ENCODE results near the gene ALDOC. TPM values are rescaled to one million over a fixed set of nuclear protein-coding genes. Genes with fewer than 3 reads are reported as not detected.

ALDOC gene
- total and polyA plus RNA-seq, 4 donors, result 15.4 to 30.4 (median 24.6) TPM

GRCh38 chr17:28571361-28572122 is 5.2 kb downstream of the ALDOC start, which contains the start of gene PIGS:
Gene PIGS (minus strand): TSS chr17:28571524. CDS start chr17:28571496, 28 bp downstream.
- ATAC-seq (ENCODE audit: low FRiP score) (peak; percentile 98), DNase-seq (peak; percentile 97 to 98)
- Histone ChIP-seq H3K9me3 (ENCODE audit: control insufficient read depth, low read length) (no peaks in the 10 kb centered on the region), H3K4me3 (ENCODE audit: low read length in 2 of 2) (peak within 1 kb of the TSS; percentile 83 to 85), H3K36me3 (ENCODE audit: control insufficient read depth in 1 of 2, insufficient read depth in 2 of 2, low read length in 1 of 2) (no peaks in the 10 kb centered on the region), H3K27ac (ENCODE audit: low read depth in 1 of 2, low read length in 2 of 2) (peak within 1 kb of the TSS; percentile 37 to 39), H3K27me3 (ENCODE audit: control insufficient read depth in 1 of 2, insufficient read depth in 2 of 2, low read length in 1 of 2) (no peaks in the 10 kb centered on the region), H3K4me1 (ENCODE audit: control insufficient read depth in 1 of 2, insufficient read depth in 2 of 2, low read length in 2 of 2) (no peaks in the 10 kb centered on the region)
- 0 to 1% methylated on average over 47 to 49 of the region's 49 CpGs for WGBS, 2 donors
- intact Hi-C loops (cut with DNase I), result no loop called here

- intact Hi-C loops (cut with DNase I), result no loop called here
- DNase-seq (peak in 1 of 2 donors; percentile 76), ATAC-seq (ENCODE audit: low FRiP score) (peak; percentile 57)
- no peaks in the 10 kb centered on the region for H3K27me3 ChIP-seq (ENCODE audit: control insufficient read depth in 1 of 2, insufficient read depth in 2 of 2, low read length in 1 of 2)
- H3K9me3 ChIP-seq (ENCODE audit: control insufficient read depth, low read length), result no peaks in the 10 kb centered on the region
- H3K36me3 ChIP-seq (ENCODE audit: control insufficient read depth in 1 of 2, insufficient read depth in 2 of 2, low read length in 1 of 2), result no peaks in the 10 kb centered on the region
- H3K4me3 ChIP-seq (ENCODE audit: low read length in 2 of 2), result peak overlapping the region; percentile 62 to 85
- H3K4me1 ChIP-seq (ENCODE audit: control insufficient read depth in 1 of 2, insufficient read depth in 2 of 2, low read length in 2 of 2), result no peaks in the 10 kb centered on the region
- H3K27ac ChIP-seq (ENCODE audit: low read depth in 1 of 2, low read length in 2 of 2), result peak overlapping the region; percentile 30 to 37
- WGBS, 2 donors, result 1% methylated on average over 38 to 39 of the region's 39 CpGs
Observed at GRCh38 chr17:28570716-28571360, 5.9 kb downstream of the ALDOC start.

GRCh38 chr17:28569446-28569845 is 7.2 kb downstream of the ALDOC start:
- H3K4me1 ChIP-seq (ENCODE audit: control insufficient read depth in 1 of 2, insufficient read depth in 2 of 2, low read length in 2 of 2), result no peaks in the 10 kb centered on the region
- H3K27me3 ChIP-seq (ENCODE audit: control insufficient read depth in 1 of 2, insufficient read depth in 2 of 2, low read length in 1 of 2), result no peaks in the 10 kb centered on the region
- H3K9me3 ChIP-seq (ENCODE audit: control insufficient read depth, low read length), result no peaks in the 10 kb centered on the region
- intact Hi-C loops (cut with DNase I), result no loop called here
- no peak overlapping the region for H3K4me3 ChIP-seq (ENCODE audit: low read length in 2 of 2)
- DNase-seq, result no peak
- no peaks in the 10 kb centered on the region for H3K36me3 ChIP-seq (ENCODE audit: control insufficient read depth in 1 of 2, insufficient read depth in 2 of 2, low read length in 1 of 2)
- 92 to 100% methylated on average over 1 of the region's 1 CpG for WGBS, 2 donors
- no peak overlapping the region for H3K27ac ChIP-seq (ENCODE audit: low read depth in 1 of 2, low read length in 2 of 2)
- ATAC-seq (ENCODE audit: low FRiP score), result no peak

DNA sequence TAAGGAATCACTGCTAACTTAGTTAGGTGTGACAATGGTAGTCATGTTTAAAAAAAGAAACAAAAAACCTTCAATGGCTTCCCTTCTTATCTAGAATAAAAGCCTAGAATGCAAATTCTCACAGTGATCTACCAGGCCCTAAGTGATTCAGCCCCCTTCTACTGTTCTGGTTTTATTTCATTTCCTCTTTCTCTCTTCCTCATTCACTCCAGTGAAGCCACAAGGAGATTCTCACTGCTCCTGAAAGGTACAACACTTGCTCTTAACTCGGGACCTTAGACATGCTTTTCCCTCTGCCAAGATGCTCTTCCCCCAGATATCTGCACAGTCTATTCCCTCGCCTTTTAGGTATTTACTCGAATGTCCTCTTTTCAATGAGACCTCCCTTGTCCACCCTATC is 9.1 kb downstream of the ALDOC start:
- H3K4me1 ChIP-seq (ENCODE audit: control insufficient read depth in 1 of 2, insufficient read depth in 2 of 2, low read length in 2 of 2), result no peaks in the 10 kb centered on the region
- ATAC-seq (ENCODE audit: low FRiP score) (no peak), DNase-seq (no peak)
- intact Hi-C loops (cut with DNase I), result no loop called here
- no peaks in the 10 kb centered on the region for H3K36me3 ChIP-seq (ENCODE audit: control insufficient read depth in 1 of 2, insufficient read depth in 2 of 2, low read length in 1 of 2)
- 89 to 90% methylated on average over 3 of the region's 3 CpGs for WGBS, 2 donors
- no peaks in the 10 kb centered on the region for H3K27me3 ChIP-seq (ENCODE audit: control insufficient read depth in 1 of 2, insufficient read depth in 2 of 2, low read length in 1 of 2)
- H3K9me3 ChIP-seq (ENCODE audit: control insufficient read depth, low read length), result no peaks in the 10 kb centered on the region
- no peak overlapping the region for H3K4me3 ChIP-seq (ENCODE audit: low read length in 2 of 2)
- H3K27ac ChIP-seq (ENCODE audit: low read depth in 1 of 2, low read length in 2 of 2), result no peak overlapping the region

GRCh38 chr17:28563475-28563874 is 13.2 kb downstream of the ALDOC start:
- DNase-seq (peak in 1 of 2 donors; percentile 27), ATAC-seq (ENCODE audit: low FRiP score) (no peak)
- H3K27ac ChIP-seq (ENCODE audit: low read depth in 1 of 2, low read length in 2 of 2), result no peak overlapping the region
- WGBS, 2 donors, result 71 to 77% methylated on average over 3 of the region's 3 CpGs
- no peaks in the 10 kb centered on the region for H3K9me3 ChIP-seq (ENCODE audit: control insufficient read depth, low read length)
- no peaks in the 10 kb centered on the region for H3K27me3 ChIP-seq (ENCODE audit: control insufficient read depth in 1 of 2, insufficient read depth in 2 of 2, low read length in 1 of 2)
- H3K4me3 ChIP-seq (ENCODE audit: low read length in 2 of 2), result no peak overlapping the region
- no peaks in the 10 kb centered on the region for H3K4me1 ChIP-seq (ENCODE audit: control insufficient read depth in 1 of 2, insufficient read depth in 2 of 2, low read length in 2 of 2)
- H3K36me3 ChIP-seq (ENCODE audit: control insufficient read depth in 1 of 2, insufficient read depth in 2 of 2, low read length in 1 of 2), result peaks cover 4% of the 10 kb centered on the region in 2 donors
- intact Hi-C loops (cut with DNase I), result no loop called here

DNA sequence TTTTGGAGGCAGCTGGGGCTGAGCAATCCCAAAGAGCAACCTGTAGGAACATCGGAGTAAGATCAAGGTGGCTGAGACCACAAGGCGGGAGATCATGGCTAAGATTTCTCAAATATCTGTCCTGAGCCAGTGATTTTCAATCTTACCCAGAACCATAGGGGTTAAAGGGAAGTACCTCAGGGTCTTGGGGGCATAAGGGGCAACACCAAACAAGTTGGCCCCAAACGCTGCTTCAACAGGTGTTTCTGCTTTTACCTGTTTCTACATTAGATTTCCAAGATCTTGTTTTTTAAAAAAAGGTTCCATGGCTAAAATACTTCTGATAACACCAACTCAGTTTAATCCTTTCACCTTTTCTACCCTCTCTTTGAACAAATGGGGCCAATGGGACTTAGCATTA is 21.7 kb downstream of the ALDOC start:
- H3K36me3 ChIP-seq (ENCODE audit: control insufficient read depth in 1 of 2, insufficient read depth in 2 of 2, low read length in 1 of 2), result peaks cover 4 to 6% of the 10 kb centered on the region in 2 donors

DNA sequence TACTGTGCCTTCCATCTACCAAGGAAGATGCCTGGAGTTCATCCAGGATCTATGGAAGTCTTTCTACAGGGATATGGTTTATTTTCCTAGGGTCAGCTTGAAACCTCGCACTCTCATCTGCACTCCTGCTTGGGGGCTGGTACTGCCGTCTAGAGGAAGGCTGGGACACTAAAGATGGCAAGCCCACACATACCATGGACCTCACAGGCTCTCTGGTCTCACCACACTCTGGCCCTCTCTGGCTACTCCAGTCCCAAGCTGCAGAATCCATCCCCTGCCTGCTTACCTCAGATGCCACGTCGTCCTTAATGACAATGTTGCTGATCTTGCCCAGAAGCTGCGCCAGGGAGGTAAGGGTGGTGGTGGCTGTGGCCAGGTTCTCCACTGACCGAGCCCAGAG is 22.1 kb downstream of the ALDOC start:
- Histone ChIP-seq H3K4me3 (ENCODE audit: low read length in 2 of 2) (no peak overlapping the region), H3K36me3 (ENCODE audit: control insufficient read depth in 1 of 2, insufficient read depth in 2 of 2, low read length in 1 of 2) (peaks cover 1 to 6% of the 10 kb centered on the region in 2 donors), H3K9me3 (ENCODE audit: control insufficient read depth, low read length) (no peaks in the 10 kb centered on the region), H3K27me3 (ENCODE audit: control insufficient read depth in 1 of 2, insufficient read depth in 2 of 2, low read length in 1 of 2) (no peaks in the 10 kb centered on the region), H3K4me1 (ENCODE audit: control insufficient read depth in 1 of 2, insufficient read depth in 2 of 2, low read length in 2 of 2) (no peaks in the 10 kb centered on the region), H3K27ac (ENCODE audit: low read depth in 1 of 2, low read length in 2 of 2) (no peak overlapping the region)
- intact Hi-C loops (cut with DNase I), result loop anchor here in 1 of 2 donors (5.0 kb wide), 1 partner anchor 43 kb away; the partner anchor contains the start of gene SPAG5
- 78 to 85% methylated on average over 6 of the region's 6 CpGs for WGBS, 2 donors
- DNase-seq, result no peak
- ATAC-seq (ENCODE audit: low FRiP score), result no peak

More for the DNA sequence above, 21.7 kb downstream of the ALDOC start:
- intact Hi-C loops (cut with DNase I), result no loop called here
- WGBS, 2 donors, result 96 to 98% methylated on average over 3 of the region's 3 CpGs
- no peak for DNase-seq
- H3K9me3 ChIP-seq (ENCODE audit: control insufficient read depth, low read length), result no peaks in the 10 kb centered on the region
- no peaks in the 10 kb centered on the region for H3K27me3 ChIP-seq (ENCODE audit: control insufficient read depth in 1 of 2, insufficient read depth in 2 of 2, low read length in 1 of 2)
- no peaks in the 10 kb centered on the region for H3K4me1 ChIP-seq (ENCODE audit: control insufficient read depth in 1 of 2, insufficient read depth in 2 of 2, low read length in 2 of 2)
- H3K27ac ChIP-seq (ENCODE audit: low read depth in 1 of 2, low read length in 2 of 2), result no peak overlapping the region
- no peak for ATAC-seq (ENCODE audit: low FRiP score)
- H3K4me3 ChIP-seq (ENCODE audit: low read length in 2 of 2), result no peak overlapping the region

DNA sequence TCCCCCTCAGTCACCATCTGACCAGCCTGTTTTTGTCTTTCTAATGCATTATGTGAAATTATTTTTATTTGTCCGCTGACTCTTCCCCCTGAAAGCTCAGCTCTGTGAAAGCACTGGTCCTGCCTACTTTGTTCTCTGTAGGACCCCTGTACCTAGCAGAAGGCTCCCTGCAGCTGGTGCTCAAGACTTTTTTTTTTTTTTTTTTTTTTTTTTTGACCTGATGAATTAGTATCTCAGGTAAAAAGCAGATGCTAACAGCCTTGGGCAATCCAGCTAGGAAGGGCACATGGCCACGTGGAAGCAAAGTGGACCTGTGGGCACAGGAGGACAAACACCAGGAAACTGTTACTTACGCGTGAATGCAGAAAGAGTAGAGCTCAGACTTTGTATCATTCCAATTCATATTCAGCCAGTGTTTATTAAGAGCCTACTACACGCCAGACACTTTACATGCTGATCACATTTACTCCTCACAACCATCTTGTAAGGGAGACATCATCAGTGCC is 23.6 kb downstream of the ALDOC start:
- DNase-seq (peak in 1 of 2 donors; percentile 15), ATAC-seq (ENCODE audit: low FRiP score) (no peak)
- H3K9me3 ChIP-seq (ENCODE audit: control insufficient read depth, low read length), result no peaks in the 10 kb centered on the region
- H3K27me3 ChIP-seq (ENCODE audit: control insufficient read depth in 1 of 2, insufficient read depth in 2 of 2, low read length in 1 of 2), result no peaks in the 10 kb centered on the region
- WGBS, 2 donors, result 96 to 97% methylated on average over 5 of the region's 5 CpGs
- intact Hi-C loops (cut with DNase I), result loop anchor here (2.0 to 5.0 kb wide), 2 partner anchors 44 to 46 kb away; partner anchors contain the start of gene SPAG5 (in 2 of the 2)
- H3K4me3 ChIP-seq (ENCODE audit: low read length in 2 of 2), result no peak overlapping the region
- no peaks in the 10 kb centered on the region for H3K4me1 ChIP-seq (ENCODE audit: control insufficient read depth in 1 of 2, insufficient read depth in 2 of 2, low read length in 2 of 2)
- no peak overlapping the region for H3K27ac ChIP-seq (ENCODE audit: low read depth in 1 of 2, low read length in 2 of 2)
- peaks cover 0 to 6% of the 10 kb centered on the region in 2 donors for H3K36me3 ChIP-seq (ENCODE audit: control insufficient read depth in 1 of 2, insufficient read depth in 2 of 2, low read length in 1 of 2)

Data from aorta (tissue), 5 donors.